Fibroblast of lung (primary cell): Measurements from ENCODE around the gene JUN. TPM values are rescaled to one million over a fixed set of nuclear protein-coding genes. Genes with fewer than 3 reads are reported as not detected.
A peak's percentile ranks its signal among the peaks of the same experiment; 100 is the strongest.

Experiments
- DNase-seq, 2 donors: peaks; one replicate each; pipeline versions ENCODE4 v3.0.0 to v3.0.0-alpha.2; 2010; ENCODE audit warnings: low read depth in 2 of 2
- H2AFZ ChIP-seq: 2 replicates; pipeline ENCODE4 v1.5.1; 2012; ENCODE audit warnings: low read length, control low read depth, inconsistent platforms
- H3K27ac ChIP-seq: 2 replicates; pipeline ENCODE4 v1.5.1; 2011; ENCODE audit warnings: low read length, control low read depth; ENCODE audit not compliant: insufficient read depth
- H3K27me3 ChIP-seq: 2 replicates; pipeline ENCODE4 v1.5.1; 2011; ENCODE audit warnings: mild to moderate bottlenecking, low read length; ENCODE audit not compliant: control insufficient read depth, insufficient read depth
- H3K36me3 ChIP-seq: 2 replicates; pipeline ENCODE4 v1.5.1; 2011; ENCODE audit warnings: low read length; ENCODE audit not compliant: control insufficient read depth, insufficient read depth
- H3K4me1 ChIP-seq: 2 replicates; pipeline ENCODE4 v1.5.1; 2011; ENCODE audit warnings: low read length; ENCODE audit not compliant: control insufficient read depth, insufficient read depth; ENCODE audit errors: extremely low read depth
- H3K4me2 ChIP-seq: 2 replicates; pipeline ENCODE4 v1.5.1; 2011; ENCODE audit warnings: low read length, control low read depth; ENCODE audit not compliant: insufficient read depth; ENCODE audit errors: extremely low read depth
- H3K4me3 ChIP-seq, 4 experiments: fragments of 200-600 bp in 1 of 4; sonication (generic) in 1 of 4; replicated peaks in 1 of 4; 2 replicates each; pipeline ENCODE4 v1.5.1; 2011 to 2016; ENCODE audit warnings: low read length in 4 of 4, low read depth in 3 of 4, mild to moderate bottlenecking in 3 of 4, control low read depth in 2 of 4, inconsistent platforms in 1 of 4, mixed read lengths in 1 of 4; ENCODE audit not compliant: insufficient read depth in 1 of 4; ENCODE audit errors: control extremely low read depth in 1 of 4
- H3K79me2 ChIP-seq: 2 replicates; pipeline ENCODE4 v1.5.1; 2012; ENCODE audit warnings: mild to moderate bottlenecking, low read length, inconsistent platforms; ENCODE audit not compliant: control insufficient read depth, insufficient read depth
- H3K9ac ChIP-seq: 2 replicates; pipeline ENCODE4 v1.5.1; 2011; ENCODE audit warnings: mild to moderate bottlenecking, low read length, control low read depth; ENCODE audit not compliant: insufficient read depth
- H3K9me3 ChIP-seq: 2 replicates; pipeline ENCODE4 v1.5.1; 2012; ENCODE audit warnings: low read depth, low read length; ENCODE audit not compliant: control insufficient read depth, insufficient read depth
- H4K20me1 ChIP-seq: 2 replicates; pipeline ENCODE4 v1.5.1; 2011; ENCODE audit warnings: low read length; ENCODE audit not compliant: control insufficient read depth, insufficient read depth; ENCODE audit errors: extremely low read depth
- CTCF ChIP-seq, 2 donors: IDR thresholded peaks in 1 of 2; conservative IDR thresholded peaks in 1 of 2; 1 replicate in 1 of 2; 2 replicates in 1 of 2; pipeline ENCODE4 v1.5.1; 2011 to 2012; ENCODE audit warnings: low read length in 2 of 2, control low read depth in 1 of 2, inconsistent platforms in 1 of 2, low read depth in 1 of 2, mild to moderate bottlenecking in 1 of 2
- EZH2 ChIP-seq: IDR thresholded peaks from 2 replicates; pipeline ENCODE4 v1.5.1; 2012; ENCODE audit warnings: low read length, control low read depth, mild to moderate bottlenecking; ENCODE audit errors: missing control alignments
- polyA plus RNA-seq, 2 donors: library from polyadenylated mRNA; depleted of rRNA in 1 of 2; stranded (reverse) in 1 of 2; unstranded in 1 of 2; fragments of >200 nt; gene quantifications; 2 replicates each; pipeline ENCODE4 v1.2.1, GENCODE V29; 2011 to 2012; ENCODE audit warnings: missing spikeins in 1 of 2
- total RNA-seq: library from RNA; depleted of rRNA; stranded (reverse); fragments of >200 nt; gene quantifications from 2 replicates; pipeline ENCODE4 v1.2.1, GENCODE V29; 2014

Gene JUN
- total and polyA plus RNA-seq, 2 donors (not counting 1 experiment from before 2014, with no cell fraction given) = 22.6 to 145 TPM

- H3K27me3 ChIP-seq = no peaks in the 10 kb centered on the region
- H2AFZ ChIP-seq = no peak overlapping the region
- H3K36me3 ChIP-seq = peaks cover 10% of the 10 kb centered on the region
- H3K9ac ChIP-seq = no peak overlapping the region
- no peak for DNase-seq
- no peaks in the 10 kb centered on the region for H4K20me1 ChIP-seq
- TF ChIP-seq EZH2 (no peak), CTCF (conservative IDR thresholded peaks at IDR 0.05 in 1 of 2, IDR thresholded peaks at IDR 0.05 in 1 of 2; ENCODE audit: low read depth in 1 of 2, low read length in 2 of 2) (no peak)
- H3K4me1 ChIP-seq = peaks cover under 1% of the 10 kb centered on the region
- H3K27ac ChIP-seq = no peak overlapping the region
- H3K4me3 ChIP-seq = peak overlapping the region; percentile 82 to 96 (median 94)
- no peaks in the 10 kb centered on the region for H3K9me3 ChIP-seq
- H3K79me2 ChIP-seq = peaks cover 34% of the 10 kb centered on the region
- H3K4me2 ChIP-seq = peak overlapping the region; percentile 90
These were observed 3.4 kb downstream of the JUN start for GRCh38 chr1:58780411-58780810.

GRCh38 chr1:58779801-58780382 is 4.0 kb downstream of the JUN start:
- Histone ChIP-seq H3K9ac (no peak overlapping the region), H3K27ac (no peak overlapping the region), H3K79me2 (peaks cover 34% of the 10 kb centered on the region), H3K4me3 (peak overlapping the region in 3 of 4 experiments; percentile 82 to 96 (median 94)), H3K36me3 (peaks cover 10% of the 10 kb centered on the region), H3K4me2 (peak overlapping the region; percentile 90), H4K20me1 (no peaks in the 10 kb centered on the region), H3K27me3 (no peaks in the 10 kb centered on the region), H3K4me1 (no peaks in the 10 kb centered on the region), H3K9me3 (no peaks in the 10 kb centered on the region), H2AFZ (no peak overlapping the region)
- TF ChIP-seq EZH2 (no peak), CTCF (conservative IDR thresholded peaks at IDR 0.05 in 1 of 2, IDR thresholded peaks at IDR 0.05 in 1 of 2; ENCODE audit: low read depth in 1 of 2, low read length in 2 of 2) (no peak)
- peak; percentile 77 to 84 for DNase-seq

GRCh38 chr1:58779059-58779754 is 4.6 kb downstream of the JUN start:
- no peak overlapping the region for H3K4me2 ChIP-seq
- TF ChIP-seq CTCF (conservative IDR thresholded peaks at IDR 0.05 in 1 of 2, IDR thresholded peaks at IDR 0.05 in 1 of 2; ENCODE audit: low read depth in 1 of 2, low read length in 2 of 2) = no peak
- TF ChIP-seq EZH2 = no peak
- H3K36me3 ChIP-seq = peaks cover 10% of the 10 kb centered on the region
- H3K4me3 ChIP-seq = peak overlapping the region in 2 of 4 experiments; percentile 94 to 96
- H4K20me1 ChIP-seq = no peaks in the 10 kb centered on the region
- H2AFZ ChIP-seq = no peak overlapping the region
- H3K9ac ChIP-seq = no peak overlapping the region
- H3K27ac ChIP-seq = no peak overlapping the region
- peak; percentile 21 to 52 for DNase-seq
- no peaks in the 10 kb centered on the region for H3K9me3 ChIP-seq
- peaks cover 34% of the 10 kb centered on the region for H3K79me2 ChIP-seq
- no peaks in the 10 kb centered on the region for H3K27me3 ChIP-seq
- H3K4me1 ChIP-seq = no peaks in the 10 kb centered on the region
